ENCODE results near the gene ARL13B. TPM values are rescaled to one million over a fixed set of nuclear protein-coding genes. Genes with fewer than 3 reads are reported as not detected.

The ARL13B gene
- total RNA-seq, 1 experiment from 2014 or later = 18.4 TPM

DNA sequence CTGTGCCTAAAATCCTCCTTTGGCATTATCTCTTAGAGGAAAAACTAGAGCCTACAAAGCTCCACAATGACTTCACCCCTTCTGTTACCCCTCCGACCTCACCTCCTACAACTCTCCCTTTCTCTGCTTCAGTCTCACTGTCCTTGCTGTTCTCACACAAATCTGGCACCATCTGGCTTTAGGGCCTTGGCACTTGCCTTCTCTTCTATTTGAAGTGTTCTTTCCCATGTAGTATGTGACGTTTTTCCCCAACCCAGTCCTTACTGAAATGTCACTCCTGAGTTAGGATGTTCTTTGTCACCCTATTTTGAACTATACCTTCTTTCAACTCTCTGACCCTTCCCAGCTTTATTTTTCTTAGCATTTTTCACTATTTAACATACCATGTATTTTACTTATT is 39.7 kb downstream of the ARL13B start:
- Histone ChIP-seq H3K27ac (ENCODE audit: low read depth, low read length, poor library complexity, severe bottlenecking) (no peak overlapping the region), H3K4me3 (ENCODE audit: low read depth, low read length, poor library complexity, severe bottlenecking) (no peak overlapping the region), H3K9me3 (ENCODE audit: low read depth, low read length, poor library complexity, severe bottlenecking) (no peaks in the 10 kb centered on the region), H3K36me3 (ENCODE audit: insufficient read depth, low read length, poor library complexity, severe bottlenecking) (no peaks in the 10 kb centered on the region), H3K27me3 (replicated peaks; ENCODE audit: insufficient read depth, low read depth, low read length, poor library complexity) (no peaks in the 10 kb centered on the region), H3K4me1 (ENCODE audit: insufficient read depth, low read length, poor library complexity, severe bottlenecking) (no peaks in the 10 kb centered on the region)
- no peak for DNase-seq (ENCODE audit: low spot score)
- POLR2A ChIA-PET (ENCODE audit: low non-redundant PET) = no interaction called here
- intact Hi-C loops (cut with micrococcal nuclease; ENCODE audit: unreplicated experiment) = no loop called here
- TF ChIP-seq, protein P1, sequence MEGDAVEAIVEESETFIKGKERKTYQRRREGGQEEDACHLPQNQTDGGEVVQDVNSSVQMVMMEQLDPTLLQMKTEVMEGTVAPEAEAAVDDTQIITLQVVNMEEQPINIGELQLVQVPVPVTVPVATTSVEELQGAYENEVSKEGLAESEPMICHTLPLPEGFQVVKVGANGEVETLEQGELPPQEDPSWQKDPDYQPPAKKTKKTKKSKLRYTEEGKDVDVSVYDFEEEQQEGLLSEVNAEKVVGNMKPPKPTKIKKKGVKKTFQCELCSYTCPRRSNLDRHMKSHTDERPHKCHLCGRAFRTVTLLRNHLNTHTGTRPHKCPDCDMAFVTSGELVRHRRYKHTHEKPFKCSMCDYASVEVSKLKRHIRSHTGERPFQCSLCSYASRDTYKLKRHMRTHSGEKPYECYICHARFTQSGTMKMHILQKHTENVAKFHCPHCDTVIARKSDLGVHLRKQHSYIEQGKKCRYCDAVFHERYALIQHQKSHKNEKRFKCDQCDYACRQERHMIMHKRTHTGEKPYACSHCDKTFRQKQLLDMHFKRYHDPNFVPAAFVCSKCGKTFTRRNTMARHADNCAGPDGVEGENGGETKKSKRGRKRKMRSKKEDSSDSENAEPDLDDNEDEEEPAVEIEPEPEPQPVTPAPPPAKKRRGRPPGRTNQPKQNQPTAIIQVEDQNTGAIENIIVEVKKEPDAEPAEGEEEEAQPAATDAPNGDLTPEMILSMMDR (conservative IDR thresholded peaks at IDR 0.05; ENCODE audit: low read depth, low read length) = no peak
- no peak for TF ChIP-seq EZH2 (IDR thresholded peaks at IDR 0.05; ENCODE audit: borderline replicate concordance, low read depth, low read length, poor library complexity, severe bottlenecking)
- CTCF ChIA-PET = no interaction called here
- no TSS peak for BruUV-seq (replicated peaks)

DNA sequence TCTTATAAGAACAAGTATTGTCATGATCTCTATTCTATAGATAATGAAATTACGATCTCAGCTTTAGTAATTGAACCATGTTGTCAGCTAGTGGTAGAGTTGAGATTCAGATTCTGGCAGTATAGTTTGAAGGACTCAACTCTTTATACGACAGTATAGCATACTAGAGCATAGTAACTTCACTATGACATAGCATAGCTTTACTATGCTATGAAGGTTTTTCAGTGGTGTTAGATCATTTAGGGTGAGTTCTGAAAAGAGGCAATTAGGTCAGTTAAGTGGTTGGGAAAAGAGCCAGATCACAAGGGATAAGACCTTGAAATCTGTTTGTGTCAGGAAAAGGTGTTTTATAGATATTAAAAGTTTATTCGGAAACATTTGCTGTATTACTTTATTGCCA is 40.3 kb downstream of the ARL13B start:
- Histone ChIP-seq H3K4me1 (ENCODE audit: insufficient read depth, low read length, poor library complexity, severe bottlenecking) (no peaks in the 10 kb centered on the region), H3K36me3 (ENCODE audit: insufficient read depth, low read length, poor library complexity, severe bottlenecking) (no peaks in the 10 kb centered on the region), H3K27ac (ENCODE audit: low read depth, low read length, poor library complexity, severe bottlenecking) (no peak overlapping the region), H3K27me3 (replicated peaks; ENCODE audit: insufficient read depth, low read depth, low read length, poor library complexity) (no peaks in the 10 kb centered on the region), H3K4me3 (ENCODE audit: low read depth, low read length, poor library complexity, severe bottlenecking) (no peak overlapping the region), H3K9me3 (ENCODE audit: low read depth, low read length, poor library complexity, severe bottlenecking) (no peaks in the 10 kb centered on the region)
- intact Hi-C loops (cut with micrococcal nuclease; ENCODE audit: unreplicated experiment) = no loop called here
- POLR2A ChIA-PET (ENCODE audit: low non-redundant PET) = no interaction called here
- TF ChIP-seq, protein P1 (conservative IDR thresholded peaks at IDR 0.05; ENCODE audit: low read depth, low read length) = no peak
- TF ChIP-seq EZH2 (IDR thresholded peaks at IDR 0.05; ENCODE audit: borderline replicate concordance, low read depth, low read length, poor library complexity, severe bottlenecking) = no peak
- CTCF ChIA-PET = no interaction called here
- BruUV-seq (replicated peaks) = no TSS peak
- no peak for DNase-seq (ENCODE audit: low spot score)

GRCh38 chr3:94024385-94024784 is 44.4 kb downstream of the ARL13B start:
- POLR2A ChIA-PET (ENCODE audit: low non-redundant PET) = no interaction called here
- no peaks in the 10 kb centered on the region for H3K36me3 ChIP-seq (ENCODE audit: insufficient read depth, low read length, poor library complexity, severe bottlenecking)
- no peaks in the 10 kb centered on the region for H3K27me3 ChIP-seq (replicated peaks; ENCODE audit: insufficient read depth, low read depth, low read length, poor library complexity)
- no peaks in the 10 kb centered on the region for H3K9me3 ChIP-seq (ENCODE audit: low read depth, low read length, poor library complexity, severe bottlenecking)
- CTCF ChIA-PET = no interaction called here
- H3K4me1 ChIP-seq (ENCODE audit: insufficient read depth, low read length, poor library complexity, severe bottlenecking) = no peaks in the 10 kb centered on the region
- DNase-seq (ENCODE audit: low spot score) = no peak
- intact Hi-C loops (cut with micrococcal nuclease; ENCODE audit: unreplicated experiment) = no loop called here
- H3K4me3 ChIP-seq (ENCODE audit: low read depth, low read length, poor library complexity, severe bottlenecking) = no peak overlapping the region
- H3K27ac ChIP-seq (ENCODE audit: low read depth, low read length, poor library complexity, severe bottlenecking) = no peak overlapping the region
- TF ChIP-seq, protein P1 (conservative IDR thresholded peaks at IDR 0.05; ENCODE audit: low read depth, low read length) = no peak
- TF ChIP-seq EZH2 (IDR thresholded peaks at IDR 0.05; ENCODE audit: borderline replicate concordance, low read depth, low read length, poor library complexity, severe bottlenecking) = no peak
- BruUV-seq (replicated peaks) = no TSS peak

Data from A673 (cell line).